Measurements from ENCODE around the gene TRIM26.
"Not testable (repeated sequence)": the region's sequence is repeated elsewhere in the genome, so short reads cannot be mapped to it uniquely, and the experiment has no call there.

The TRIM26 gene

DNA sequence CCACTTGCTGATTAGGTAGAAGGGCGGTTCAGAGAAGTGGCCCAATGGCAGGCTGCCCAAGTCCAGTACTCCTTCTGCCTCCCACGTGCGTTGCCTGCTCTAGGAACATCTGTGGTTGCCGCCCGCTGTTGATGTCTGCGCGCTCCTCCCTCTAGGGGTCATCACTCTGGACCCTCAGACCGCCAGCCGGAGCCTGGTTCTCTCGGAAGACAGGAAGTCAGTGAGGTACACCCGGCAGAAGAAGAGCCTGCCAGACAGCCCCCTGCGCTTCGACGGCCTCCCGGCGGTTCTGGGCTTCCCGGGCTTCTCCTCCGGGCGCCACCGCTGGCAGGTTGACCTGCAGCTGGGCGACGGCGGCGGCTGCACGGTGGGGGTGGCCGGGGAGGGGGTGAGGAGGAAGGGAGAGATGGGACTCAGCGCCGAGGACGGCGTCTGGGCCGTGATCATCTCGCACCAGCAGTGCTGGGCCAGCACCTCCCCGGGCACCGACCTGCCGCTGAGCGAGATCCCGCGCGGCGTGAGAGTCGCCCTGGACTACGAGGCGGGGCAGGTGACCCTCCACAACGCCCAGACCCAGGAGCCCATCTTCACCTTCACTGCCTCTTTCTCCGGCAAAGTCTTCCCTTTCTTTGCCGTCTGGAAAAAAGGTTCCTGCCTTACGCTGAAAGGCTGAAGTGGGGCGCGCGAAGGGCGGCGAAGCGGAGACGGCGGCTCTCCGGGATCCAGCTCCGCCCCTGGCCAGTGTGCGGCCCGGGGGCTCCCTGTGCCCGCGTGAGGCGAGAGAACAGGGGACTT, 41.3 kb downstream of the TRIM26 start:
- peak; percentile 65 for DNase-seq (ENCODE audit: low spot score)

GRCh38 chr6:30169658-30170614, 43.3 kb downstream of the TRIM26 start:
- DNase-seq (ENCODE audit: low spot score): peak; percentile 61

GRCh38 chr6:30168741-30169140, 44.5 kb downstream of the TRIM26 start:
- DNase-seq (ENCODE audit: low spot score): no peak

DNA sequence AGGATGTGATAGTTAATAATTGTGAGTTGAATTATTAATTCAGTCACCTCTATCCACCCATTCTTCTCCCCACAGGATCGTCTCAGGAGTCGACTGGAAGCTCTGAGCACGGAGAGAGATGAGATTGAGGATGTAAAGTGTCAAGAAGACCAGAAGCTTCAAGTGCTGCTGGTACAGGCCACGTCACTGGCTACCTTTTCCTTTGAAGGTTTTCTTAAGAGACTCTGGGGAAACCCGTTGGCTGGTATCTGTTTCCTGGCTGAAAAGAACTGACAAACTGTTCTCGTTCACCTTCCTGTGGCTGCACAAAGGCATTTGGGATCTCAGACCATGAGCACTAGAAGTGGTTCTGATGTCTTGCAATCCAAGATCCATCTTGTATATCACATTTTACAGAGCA, 46.1 kb downstream of the TRIM26 start:
- DNase-seq (ENCODE audit: low spot score): no peak

GRCh38 chr6:30165238-30165637, 48.0 kb downstream of the TRIM26 start:
- not testable (repeated sequence) for DNase-seq (ENCODE audit: low spot score)

- no peak for DNase-seq (ENCODE audit: low spot score)
These were observed 48.5 kb downstream of the TRIM26 start for GRCh38 chr6:30164714-30165113.

DNA sequence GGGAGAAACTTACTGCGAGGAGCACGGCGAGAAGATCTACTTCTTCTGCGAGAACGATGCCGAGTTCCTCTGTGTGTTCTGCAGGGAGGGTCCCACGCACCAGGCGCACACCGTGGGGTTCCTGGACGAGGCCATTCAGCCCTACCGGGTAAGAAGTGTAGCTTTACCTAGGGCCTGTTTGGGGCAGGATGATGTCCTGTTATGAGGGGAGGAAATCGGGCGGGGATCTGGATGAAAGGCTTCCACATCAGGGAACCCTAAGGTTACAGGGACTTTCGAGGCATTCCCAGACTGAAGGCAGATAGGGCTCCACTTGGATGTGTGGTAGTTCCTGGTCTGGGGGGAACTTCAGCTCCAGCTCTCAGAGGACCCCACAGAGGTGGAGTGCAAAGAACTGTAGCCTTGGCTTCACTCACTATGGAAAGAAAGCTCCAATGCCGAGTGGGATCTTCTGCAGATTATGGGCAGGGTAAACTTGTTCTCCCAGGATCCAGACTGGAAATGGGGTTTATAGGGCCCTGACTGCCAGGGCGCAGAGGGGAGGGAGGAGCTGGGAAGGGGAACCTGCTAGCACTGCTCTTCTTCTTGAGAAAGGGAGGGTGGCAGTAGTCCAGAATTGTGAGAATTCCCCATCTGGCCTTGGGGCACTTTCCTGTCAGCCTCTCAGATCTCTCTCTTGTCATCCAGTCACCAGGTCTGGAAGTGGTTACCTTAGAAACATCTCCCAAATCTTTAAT, 49.1 kb downstream of the TRIM26 start:
- no peak for DNase-seq (ENCODE audit: low spot score)

GRCh38 chr6:30163090-30163917, 49.9 kb downstream of the TRIM26 start, which contains the start of gene TRIM15:
Gene TRIM15 (plus strand): TSS chr6:30163546. CDS start chr6:30163685, 139 bp downstream.
- no peak for DNase-seq (ENCODE audit: low spot score)

DNA sequence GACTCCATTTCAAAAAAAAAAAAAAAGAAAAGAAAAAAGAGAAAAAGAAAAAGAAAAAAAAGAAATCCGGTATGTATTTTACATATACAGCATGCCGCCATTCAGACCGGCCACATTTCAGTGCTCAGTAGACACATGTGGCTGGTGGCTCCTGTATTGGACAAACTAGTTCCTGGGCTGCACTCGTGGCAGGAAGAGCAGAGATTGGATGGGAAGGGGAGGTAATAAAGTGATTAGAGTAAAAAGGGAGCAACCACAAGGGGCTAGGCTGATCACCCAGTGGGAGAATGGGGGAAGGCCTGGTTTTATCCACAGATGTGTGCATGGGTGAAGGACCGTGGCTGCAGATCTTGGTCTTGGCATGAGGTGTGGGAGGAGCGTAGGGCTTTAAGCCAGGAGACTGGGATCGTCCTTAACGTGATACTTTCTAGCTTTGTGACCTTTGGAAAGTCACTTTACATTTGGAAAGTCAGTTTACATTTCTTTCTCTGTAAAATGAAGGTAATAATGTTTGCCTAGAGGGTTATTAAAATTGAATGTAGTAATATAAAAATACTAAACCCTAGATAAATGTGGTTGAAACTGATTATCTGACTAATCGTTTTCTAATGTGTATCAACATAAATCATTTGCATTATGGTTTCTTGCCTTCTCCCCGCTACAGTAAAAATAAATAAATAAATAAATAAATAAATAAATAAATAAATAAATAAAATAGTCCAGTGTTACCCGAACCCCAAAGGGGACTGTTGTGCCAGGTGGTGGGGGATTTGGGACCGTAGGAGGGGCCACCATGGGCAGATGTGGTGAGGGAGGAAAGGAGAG, 50.7 kb downstream of the TRIM26 start:
- no peak for DNase-seq (ENCODE audit: low spot score)

DNA sequence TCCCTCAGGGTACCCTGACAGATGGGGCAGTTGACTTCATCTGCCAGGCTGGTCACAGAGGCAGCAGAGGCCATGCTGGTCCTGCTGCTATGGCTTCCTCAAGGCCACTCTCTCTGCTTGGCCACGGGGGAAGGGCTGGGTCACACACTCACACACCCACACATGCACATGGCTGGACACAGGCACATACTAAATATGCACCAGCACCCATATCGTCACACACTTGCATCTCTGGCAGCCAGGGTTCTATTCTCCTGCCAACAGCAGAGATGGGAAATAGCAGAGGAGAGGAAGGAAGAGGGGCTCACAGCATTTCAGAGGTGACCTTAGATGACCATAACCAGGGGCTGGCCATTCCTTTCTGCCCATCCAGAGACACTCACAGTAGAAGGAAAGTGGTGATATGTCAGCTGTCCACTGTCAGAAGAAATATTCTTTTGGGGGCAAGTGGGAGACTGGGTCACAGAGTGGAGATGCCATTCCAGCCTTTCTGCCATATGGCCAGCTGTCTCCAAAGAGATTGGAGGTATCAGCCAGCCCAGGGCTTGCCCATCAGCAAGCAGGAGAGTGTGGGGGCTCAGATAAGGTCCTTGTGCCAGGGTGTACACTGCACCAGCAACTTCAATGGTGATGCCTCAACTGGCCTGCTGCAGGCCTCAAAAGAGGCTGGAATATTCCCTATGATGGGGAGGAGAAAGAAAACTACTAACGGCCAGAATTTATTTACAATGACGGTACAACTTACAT, 52.2 kb downstream of the TRIM26 start, which contains the start of gene TRIM10:
TSS of gene TRIM10 (minus strand) at position 427 of the 747 bp plus-strand sequence. CDS start at position 74, 353 bp downstream.
- no peak for DNase-seq (ENCODE audit: low spot score)

DNA sequence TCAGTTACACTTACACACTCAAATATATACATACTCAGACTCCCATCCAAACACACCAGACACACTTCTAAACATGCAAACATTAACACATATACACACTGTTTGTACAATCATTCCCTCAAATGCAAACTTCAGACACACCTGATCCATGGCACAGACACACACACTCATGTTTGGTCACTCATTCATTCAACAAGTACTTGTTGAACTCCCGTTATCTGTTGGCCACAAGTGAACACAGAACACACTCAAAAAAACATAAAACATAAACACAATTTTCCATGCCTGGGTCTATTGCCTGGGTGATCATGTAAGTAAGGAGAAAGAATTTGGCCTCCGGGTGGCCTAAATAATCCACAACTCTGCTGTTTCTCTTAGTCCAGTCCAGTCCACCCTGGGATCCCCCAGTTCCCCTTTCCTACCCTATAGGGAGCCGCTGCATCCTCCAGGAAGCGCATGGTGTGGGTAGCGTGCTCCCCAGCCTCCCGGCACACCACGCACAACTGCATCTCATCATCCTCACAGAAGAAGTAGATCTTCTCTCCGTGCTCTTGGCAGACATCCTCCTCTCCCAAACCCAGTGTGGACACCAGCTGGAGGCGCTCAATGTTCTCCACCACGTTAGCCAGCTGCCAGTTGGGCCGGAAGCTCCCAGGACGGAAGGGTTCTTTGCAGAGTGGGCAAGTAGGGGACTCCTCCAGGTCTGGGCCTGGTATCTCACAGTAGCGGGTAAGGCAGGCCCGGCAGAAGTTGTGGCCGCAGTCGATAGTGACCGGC, 53.0 kb downstream of the TRIM26 start:
- DNase-seq (ENCODE audit: low spot score): no peak

GRCh38 chr6:30158475-30159040, 54.6 kb downstream of the TRIM26 start:
- DNase-seq (ENCODE audit: low spot score): no peak

- DNase-seq (ENCODE audit: low spot score): no peak
These were observed 55.2 kb downstream of the TRIM26 start for GRCh38 chr6:30157999-30158398.

DNA sequence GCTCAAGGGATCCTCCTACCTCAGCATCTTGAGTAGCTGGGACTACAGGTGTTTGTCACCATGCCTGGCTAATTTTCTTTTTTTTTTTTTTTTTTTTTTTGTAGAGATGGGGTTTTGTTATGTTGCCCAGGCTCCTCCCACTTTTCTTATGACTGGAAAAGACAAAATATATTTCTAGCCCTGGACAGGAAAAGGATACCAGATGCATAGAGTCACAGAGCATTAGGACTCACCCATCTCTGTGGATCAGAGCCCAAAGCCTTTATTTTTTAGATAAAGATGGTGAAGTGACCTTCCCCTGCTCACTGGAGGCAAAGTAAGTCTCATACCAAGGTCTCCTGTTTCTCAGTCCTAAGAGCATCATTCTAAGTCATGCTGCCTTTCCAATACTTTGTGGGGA, 55.6 kb downstream of the TRIM26 start:
- DNase-seq (ENCODE audit: low spot score): no peak

- no peak for DNase-seq (ENCODE audit: low spot score)
These were observed 56.4 kb downstream of the TRIM26 start for GRCh38 chr6:30156774-30157173.

GRCh38 chr6:30156262-30156599, 57.0 kb downstream of the TRIM26 start:
- no peak for DNase-seq (ENCODE audit: low spot score)

- no peak for DNase-seq (ENCODE audit: low spot score)
These were observed 57.5 kb downstream of the TRIM26 start for GRCh38 chr6:30155520-30156261.
